Activated CD4-positive, alpha-beta T cell treated with anti-CD3 and anti-CD28 coated beads for 4 hours (primary cell): Measurements from ENCODE around the gene POLH.
A peak's percentile ranks its signal among the peaks of the same experiment; 100 is the strongest.
"Not testable (repeated sequence)": the region's sequence is repeated elsewhere in the genome, so short reads cannot be mapped to it uniquely, and the experiment has no call there.

Experiments
- DNase-seq, 2 donors: peaks; one replicate each; pipeline ENCODE4 v3.0.0-alpha.2; 2020

POLH gene

GRCh38 chr6:43634702-43635303, 58.8 kb downstream of the POLH start:
- DNase-seq = no peak

- DNase-seq = peak; percentile 84
Observed at GRCh38 chr6:43635387-43636307, 59.7 kb downstream of the POLH start, which contains the start of gene MAD2L1BP. MAD2L1BP (plus strand) TSS chr6:43635840; CDS start chr6:43635876, 36 bp downstream.

- peak in 1 of 2 donors; percentile 5 for DNase-seq
Observed at GRCh38 chr6:43636308-43636659, 60.3 kb downstream of the POLH start.

GRCh38 chr6:43639984-43640800, 64.2 kb downstream of the POLH start:
- DNase-seq = no peak

GRCh38 chr6:43644940-43645612, 69.1 kb downstream of the POLH start, which contains the start of gene RSPH9:
RSPH9 (plus strand) TSS chr6:43645036; CDS start chr6:43645099, 63 bp downstream.
- peak; percentile 63 to 65 for DNase-seq

- DNase-seq = no peak
Observed at GRCh38 chr6:43645613-43645964, 69.6 kb downstream of the POLH start.

- DNase-seq = no peak
Observed at GRCh38 chr6:43647613-43648012, 71.6 kb downstream of the POLH start.

- DNase-seq = no peak
Observed at GRCh38 chr6:43648248-43648647, 72.3 kb downstream of the POLH start.

GRCh38 chr6:43652822-43653221, 76.8 kb downstream of the POLH start:
- not testable (repeated sequence) for DNase-seq

- DNase-seq = no peak
Observed at GRCh38 chr6:43657221-43657802, 81.3 kb downstream of the POLH start.

GRCh38 chr6:43658161-43658560, 82.2 kb downstream of the POLH start:
- no peak for DNase-seq

GRCh38 chr6:43662948-43663347, 87.0 kb downstream of the POLH start:
- not testable (repeated sequence) for DNase-seq
